Stimulated activated CD4-positive, alpha-beta T cell treated with anti-CD3 and anti-CD28 coated beads, Interleukin-1b, Interleukin-23, amount 100 ng/mL, for 24 hours (primary cell): ENCODE results near the gene BBX.

ENCODE experiments used
- DNase-seq, 4 experiments: peaks; one replicate each; pipeline ENCODE4 v3.0.0-alpha.2; 2020; ENCODE audit warnings: low read depth in 4 of 4, low spot score in 1 of 4

The BBX gene

DNA sequence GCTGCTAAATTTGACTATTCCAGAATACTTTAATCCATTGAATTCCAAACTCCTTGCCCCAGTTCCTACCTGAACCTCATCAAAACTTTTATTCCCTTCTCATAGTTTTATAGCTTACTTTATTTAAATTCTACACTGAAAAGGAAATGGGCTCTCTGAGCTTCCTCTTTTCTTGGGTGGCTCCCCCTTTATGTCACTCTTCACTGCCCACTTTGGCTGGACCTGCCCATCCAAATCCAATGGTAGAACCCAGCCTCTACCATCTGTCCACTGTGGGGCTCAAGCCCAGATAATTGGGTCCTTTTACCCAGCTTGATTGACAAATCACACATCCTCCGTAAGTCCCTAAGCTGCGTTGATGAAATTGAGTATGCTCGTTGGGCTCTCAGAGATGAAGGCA lies 216.5 kb downstream of the BBX start:
- DNase-seq: no peak

- DNase-seq: no peak
Observed at GRCh38 chr3:107740992-107741896, 218.5 kb downstream of the BBX start.

GRCh38 chr3:107745354-107745753 lies 222.6 kb downstream of the BBX start:
- no peak for DNase-seq

- no peak for DNase-seq
Observed at GRCh38 chr3:107752202-107752990, 229.6 kb downstream of the BBX start.

GRCh38 chr3:107753494-107753893 lies 230.7 kb downstream of the BBX start:
- no peak for DNase-seq

DNA sequence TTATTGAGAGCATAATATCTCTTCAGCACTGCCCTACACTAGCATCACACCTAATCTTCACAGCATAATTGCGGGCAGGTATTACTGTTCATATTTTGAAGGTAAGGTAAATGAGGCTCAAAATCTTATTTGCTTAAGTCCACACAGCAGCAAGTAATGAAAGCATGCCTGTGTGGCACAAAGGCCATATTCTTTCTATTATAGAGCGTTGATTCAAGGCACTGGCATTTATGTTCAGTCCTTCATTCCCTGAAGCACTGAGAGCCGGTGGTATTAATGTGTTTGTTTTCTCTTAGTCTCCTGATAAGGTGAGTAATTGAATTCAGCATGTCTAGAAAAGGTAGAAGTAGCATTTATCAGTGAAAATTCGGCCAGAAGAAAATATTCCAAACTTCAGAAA lies 231.2 kb downstream of the BBX start:
- no peak for DNase-seq

DNA sequence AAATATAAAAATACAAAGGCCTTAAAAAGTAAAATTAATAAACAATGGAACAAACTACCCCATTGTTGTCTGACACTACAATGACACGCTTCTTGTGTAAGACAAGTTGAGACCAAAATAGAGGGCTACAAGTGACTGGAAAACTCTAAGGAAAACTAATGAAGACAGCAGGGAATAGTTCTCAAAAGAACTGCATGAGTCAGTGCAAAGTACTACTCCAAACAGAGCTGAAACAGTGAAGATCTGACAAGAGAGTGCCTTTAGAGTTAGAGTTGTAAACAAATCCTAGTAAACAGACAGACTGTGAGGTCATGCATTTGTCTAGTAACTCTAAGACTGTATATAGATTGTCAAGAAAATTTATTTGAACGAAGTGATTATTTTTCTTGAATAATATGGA lies 233.9 kb downstream of the BBX start:
- no peak for DNase-seq

DNA sequence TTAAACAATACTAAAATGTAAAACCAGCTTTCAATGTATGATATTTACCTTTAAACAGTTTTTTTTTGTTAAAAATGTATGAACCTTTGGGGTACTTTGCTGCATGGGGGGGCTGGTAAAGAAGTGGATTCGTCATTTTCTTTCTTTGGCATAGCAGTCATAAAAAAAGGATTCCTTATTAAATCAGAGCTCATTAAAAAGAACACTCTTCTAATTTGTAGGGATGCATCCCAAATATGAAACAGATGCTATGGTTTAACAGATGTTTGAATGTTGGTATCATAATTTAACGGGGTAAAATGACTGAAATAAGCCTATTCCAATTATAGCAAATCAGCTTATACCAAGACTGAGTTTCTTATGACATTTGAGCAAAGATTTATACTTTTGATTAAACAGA lies 234.4 kb downstream of the BBX start:
- no peak for DNase-seq

GRCh38 chr3:107760144-107760543 lies 237.4 kb downstream of the BBX start:
- DNase-seq: no peak

DNA sequence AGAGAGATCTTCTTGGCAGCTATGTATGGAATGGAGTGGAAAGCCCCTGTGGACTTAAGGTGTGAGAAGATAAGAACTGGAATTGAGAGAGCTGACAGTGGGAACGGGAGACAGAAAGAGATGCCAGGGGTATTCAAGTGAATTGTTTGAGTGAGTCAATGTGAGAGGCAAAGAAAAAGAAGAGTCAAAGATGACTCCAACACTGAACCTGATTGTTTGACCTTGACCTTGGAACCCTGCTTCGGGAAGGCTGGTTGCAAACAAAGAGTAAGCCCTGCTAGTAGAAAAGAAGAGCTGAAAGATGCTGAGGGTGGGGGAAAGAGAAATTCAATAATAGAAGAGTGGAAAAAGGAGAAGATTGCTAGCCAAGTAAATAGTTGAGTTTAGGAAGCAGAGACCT lies 238.6 kb downstream of the BBX start:
- no peak for DNase-seq

GRCh38 chr3:107765524-107765923 lies 242.8 kb downstream of the BBX start:
- no peak for DNase-seq

GRCh38 chr3:107767897-107768605 lies 245.3 kb downstream of the BBX start:
- no peak for DNase-seq

- DNase-seq: no peak
Observed at GRCh38 chr3:107769882-107770281, 247.1 kb downstream of the BBX start.

DNA sequence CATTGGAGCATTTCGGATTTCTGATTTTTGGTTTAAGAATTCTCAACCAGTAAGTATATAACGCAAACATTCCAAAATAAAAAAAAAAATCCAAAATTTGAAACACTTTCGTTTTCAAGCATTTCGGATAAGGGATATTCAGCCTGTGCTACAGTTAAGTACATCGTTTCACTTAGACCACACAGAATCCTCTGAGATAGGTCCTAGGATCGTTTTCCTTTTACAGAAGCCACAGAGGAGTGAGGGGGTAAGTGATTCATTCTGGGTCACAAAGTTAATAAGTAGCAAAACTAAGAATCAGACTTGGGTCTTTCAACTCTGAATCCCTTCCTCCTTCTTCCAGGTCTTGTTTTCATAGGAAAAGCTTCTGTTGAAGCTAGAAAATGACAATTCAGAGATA lies 249.3 kb downstream of the BBX start:
- no peak for DNase-seq

DNA sequence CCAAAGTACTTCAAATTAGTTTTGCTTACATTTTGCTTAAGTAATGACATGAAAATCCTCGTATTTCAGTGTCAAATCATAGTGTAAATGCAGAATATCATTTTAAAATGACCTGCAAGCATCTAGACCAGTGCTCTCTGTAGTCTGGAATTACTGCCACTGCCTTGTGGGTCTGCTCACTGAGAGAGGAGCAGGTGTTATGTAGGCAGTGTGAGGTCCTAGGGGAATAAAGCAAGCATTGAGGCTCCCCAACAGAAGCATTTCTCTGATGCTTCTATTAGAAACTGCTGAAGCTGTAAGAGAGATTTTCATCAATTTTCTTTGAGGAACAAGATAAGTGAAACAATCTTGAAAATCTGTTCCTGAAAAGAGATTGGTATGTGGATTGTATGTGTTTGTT lies 253.2 kb downstream of the BBX start:
- DNase-seq: no peak

GRCh38 chr3:107781253-107781652 lies 258.5 kb downstream of the BBX start:
- DNase-seq: no peak

DNA sequence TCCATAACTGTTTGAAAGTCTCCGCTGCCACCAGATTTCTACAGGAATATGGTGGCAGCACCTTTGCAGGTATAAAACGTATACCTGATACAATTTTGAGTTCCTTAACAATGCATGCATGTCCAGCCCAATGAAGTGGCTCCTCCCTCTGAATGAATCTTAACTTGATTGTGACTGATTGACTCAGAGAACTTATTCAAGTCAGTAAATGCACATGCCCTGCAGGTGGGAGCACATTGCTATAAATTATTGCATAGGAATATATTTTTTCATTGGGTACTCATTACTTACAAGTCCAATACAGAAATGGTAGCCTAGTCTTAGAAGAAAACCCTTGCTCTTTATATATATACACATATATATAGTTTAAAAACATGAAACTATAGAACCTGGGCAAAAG lies 259.3 kb downstream of the BBX start:
- DNase-seq: no peak

- no peak for DNase-seq
Observed at GRCh38 chr3:107790612-107791011, 267.9 kb downstream of the BBX start.

DNA sequence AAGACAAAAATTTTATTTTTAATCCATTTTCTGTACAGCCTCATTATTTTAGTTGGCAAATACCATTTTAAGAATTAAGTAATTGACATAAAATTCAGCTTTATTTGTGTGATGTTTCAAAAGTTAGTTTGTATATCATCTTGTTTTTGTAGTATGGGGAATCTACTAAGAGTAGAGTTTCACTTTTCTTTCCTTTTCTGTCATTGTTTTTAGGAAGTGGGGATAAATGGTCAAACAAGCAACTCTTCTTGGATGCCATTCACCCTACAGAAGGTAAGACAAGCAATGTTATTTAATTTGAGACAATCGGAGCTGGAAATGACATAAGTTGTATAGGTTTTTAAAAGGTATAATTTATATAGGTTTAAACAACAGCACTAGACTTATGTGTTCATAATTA lies 268.3 kb downstream of the BBX start:
- DNase-seq: no peak

DNA sequence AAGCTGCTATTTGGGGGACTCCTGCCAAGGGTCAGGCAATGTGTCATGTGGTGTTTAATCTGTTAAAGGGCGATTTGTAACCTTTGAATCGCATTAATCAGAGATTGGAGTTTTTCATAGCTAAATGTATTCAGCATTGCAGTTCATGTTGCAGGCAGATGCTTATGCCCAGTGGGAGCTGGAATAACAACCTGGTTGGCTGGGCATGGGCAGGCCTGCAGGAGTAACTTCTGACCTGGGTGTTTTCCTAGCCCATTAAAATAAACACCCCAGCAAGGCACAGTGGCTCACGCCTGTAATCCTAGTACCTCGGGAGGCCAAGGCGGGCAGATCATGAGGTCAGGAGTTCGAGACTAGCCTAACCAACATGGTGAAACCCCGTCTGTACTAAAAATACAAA lies 268.7 kb downstream of the BBX start:
- no peak for DNase-seq

- DNase-seq: no peak
Observed at GRCh38 chr3:107794664-107795443, 272.1 kb downstream of the BBX start.
